Measurements from ENCODE around the gene PTPN23. TPM values are rescaled to one million over a fixed set of nuclear protein-coding genes. Genes with fewer than 3 reads are reported as not detected.

Gene PTPN23
- total and polyA plus RNA-seq, 10 of the 15 experiments (the other 5 are each of a cell fraction or from before 2014, with no cell fraction given) = 0.44 to 28.6 (median 4.4) TPM

- no peak overlapping the region for H3K4me2 ChIP-seq (ENCODE audit: control insufficient read depth, insufficient read depth)
- intact Hi-C loops (cut with micrococcal nuclease; ENCODE audit: unreplicated experiment) (no loop called here), in situ Hi-C loops (cut with MboI) (no loop called here)
- DNase-seq (ENCODE audit: low read depth, low spot score) = no peak
- TF ChIP-seq SPI1 (IDR thresholded peaks at IDR 0.05; ENCODE audit: borderline replicate concordance, insufficient read depth, low read depth, low read length) (no peak), POU2F2 (IDR thresholded peaks at IDR 0.05; ENCODE audit: borderline replicate concordance, low read depth, low read length) (no peak), ZBTB40 (IDR thresholded peaks at IDR 0.05; ENCODE audit: borderline replicate concordance) (no peak)
- ChIA-PET RAD21 (ENCODE audit: unreplicated experiment) (no interaction called here), SMC1A (ENCODE audit: uncharacterized antibody, unreplicated experiment) (no interaction called here), CTCF (no interaction called here), POLR2A (no interaction called here)
- BruUV-seq (replicated peaks) = no TSS peak
- H2AFZ ChIP-seq (ENCODE audit: control insufficient read depth, low read depth, low read length) = no peak overlapping the region
- no peak for FAIRE-seq
- WGBS (ENCODE audit: insufficient coverage, insufficient replicate concordance, low lambda C conversion rate, missing lambda C conversion rate) = 71% methylated on average over 2 of the region's 2 CpGs
- H3K9me3 ChIP-seq (replicated peaks; ENCODE audit: control insufficient read depth, insufficient read depth, low read length) = no peaks in the 10 kb centered on the region
- no peak for ATAC-seq
- no peak overlapping the region for H3K4me3 ChIP-seq
- no peak overlapping the region for H3K27ac ChIP-seq (ENCODE audit: control insufficient read depth, insufficient read depth)
- peaks cover 6 to 31% of the 10 kb centered on the region in 2 experiments; a peak in 3 of 4 replicates for H3K36me3 ChIP-seq (ENCODE audit: control insufficient read depth in 2 of 2, insufficient read depth in 2 of 2, low read length in 1 of 2)
- H3K27me3 ChIP-seq (replicated peaks in 1 of 2; ENCODE audit: control insufficient read depth in 2 of 2, insufficient read depth in 2 of 2, low read length in 1 of 2) = no peaks in the 10 kb centered on the region
- H3K4me1 ChIP-seq (ENCODE audit: control insufficient read depth, insufficient read depth, low read length) = no peaks in the 10 kb centered on the region
- no peak overlapping the region for H3K9ac ChIP-seq (ENCODE audit: control insufficient read depth, insufficient read depth, low read length)
- no peaks in the 10 kb centered on the region for H3K79me2 ChIP-seq (ENCODE audit: control insufficient read depth, insufficient read depth, low read length)
- H4K20me1 ChIP-seq (ENCODE audit: control insufficient read depth, insufficient read depth) = no peaks in the 10 kb centered on the region; the same call in 1 of the 2 replicates
These were observed 51.9 kb downstream of the PTPN23 start for GRCh38 chr3:47432673-47433072.
